K562 (cell line): ENCODE measurements around the gene OR14A16. TPM values are rescaled to one million over a fixed set of nuclear protein-coding genes. Genes with fewer than 3 reads are reported as not detected.

Experiments
- ARID1B ChIP-seq: fragments of 450-650 bp; IDR thresholded peaks from 2 replicates; pipeline ENCODE4 v1.6.1; 2016; ENCODE audit warnings: antibody characterized with exemption, mild to moderate bottlenecking, inconsistent platforms
- CLOCK ChIP-seq: fragments of 250-450 bp; sonication (Bioruptor Pico); IDR thresholded peaks from 2 replicates; pipeline ENCODE4 v1.4.0; 2020; ENCODE audit warnings: mild to moderate bottlenecking, moderate library complexity, borderline replicate concordance
- DIDO1 ChIP-seq: fragments of 450-650 bp; IDR thresholded peaks from 2 replicates; pipeline ENCODE4 v1.6.1; 2016; ENCODE audit warnings: low read depth, missing biosample characterization, missing genetic modification characterization
- GABPB2 ChIP-seq: fragments of 250-450 bp; sonication (Bioruptor Pico); conservative IDR thresholded peaks from 2 replicates; pipeline ENCODE4 v1.5.1; 2021; ENCODE audit warnings: mild to moderate bottlenecking
- HDAC8 ChIP-seq: fragments of 450-650 bp; IDR thresholded peaks from 2 replicates; pipeline ENCODE4 v1.6.1; 2016; ENCODE audit warnings: mild to moderate bottlenecking, missing genetic modification characterization, moderate library complexity, missing compliant biosample characterization
- L3MBTL2 ChIP-seq: fragments of 450-650 bp; IDR thresholded peaks from 2 replicates; pipeline ENCODE4 v1.6.1; 2016; ENCODE audit warnings: mild to moderate bottlenecking, moderate library complexity
- MAZ ChIP-seq, 2 experiments: fragments of 450-650 bp in 1 of 2; sonication (generic) in 1 of 2; formaldehyde crosslinking; IDR thresholded peaks in 1 of 2; conservative IDR thresholded peaks in 1 of 2; 2 replicates each; pipeline versions ENCODE4 v1.4.0 to v1.5.0; 2020; ENCODE audit warnings: mild to moderate bottlenecking in 1 of 2, missing genetic modification reagents in 1 of 2
- MTA2 ChIP-seq: fragments of 450-650 bp; IDR thresholded peaks from 2 replicates; pipeline ENCODE4 v1.6.1; 2016; ENCODE audit warnings: low read depth
- MXD1 ChIP-seq: fragments of 250-450 bp; sonication (Bioruptor Pico); IDR thresholded peaks from 2 replicates; pipeline ENCODE4 v1.8.0; 2021; ENCODE audit warnings: borderline replicate concordance, mild to moderate bottlenecking, moderate library complexity; ENCODE audit not compliant: poor library complexity, severe bottlenecking
- NCOA4 ChIP-seq: fragments of 450-650 bp; IDR thresholded peaks from 2 replicates; pipeline ENCODE4 v1.6.1; 2018; ENCODE audit warnings: mild to moderate bottlenecking; ENCODE audit not compliant: partially characterized antibody
- NR2F6 ChIP-seq: fragments of 450-650 bp; formaldehyde crosslinking; IDR thresholded peaks from 2 replicates; pipeline ENCODE4 v1.4.0; 2020; ENCODE audit warnings: mild to moderate bottlenecking
- POLR3G ChIP-seq: IDR thresholded peaks from 2 replicates; pipeline ENCODE4 v1.6.1; 2011; ENCODE audit not compliant: insufficient read length, insufficient replicate concordance; ENCODE audit errors: extremely low read depth
- PRMT5 ChIP-seq: sonication (generic); formaldehyde crosslinking; IDR thresholded peaks from 2 replicates; pipeline ENCODE4 v1.5.0; 2020; ENCODE audit warnings: missing genetic modification reagents
- RFX7 ChIP-seq: fragments of 250-450 bp; sonication (Bioruptor Pico); IDR thresholded peaks from 2 replicates; pipeline ENCODE4 v1.5.1; 2021; ENCODE audit warnings: mild to moderate bottlenecking
- SMAD1 ChIP-seq: fragments of 150-350 bp; IDR thresholded peaks from 2 replicates; pipeline ENCODE4 v1.6.1; 2014; ENCODE audit warnings: low read length, low read depth; ENCODE audit not compliant: partially characterized antibody
- ZBTB34 ChIP-seq: fragments of 250-450 bp; sonication (Bioruptor Pico); IDR thresholded peaks from 2 replicates; pipeline ENCODE4 v1.8.0; 2021; ENCODE audit warnings: mild to moderate bottlenecking, moderate library complexity
- ZEB2 ChIP-seq: fragments of 450-650 bp; IDR thresholded peaks from 2 replicates; pipeline ENCODE4 v1.6.1; 2016
- ZNF551 ChIP-seq: fragments of 250-450 bp; sonication (Bioruptor Pico); IDR thresholded peaks from 2 replicates; pipeline ENCODE4 v1.5.0; 2021; ENCODE audit warnings: mild to moderate bottlenecking, moderate library complexity
- polyA plus RNA-seq, 8 experiments: library from polyadenylated mRNA; depleted of rRNA in 4 of 8; stranded (reverse) in 5 of 8; unstranded in 3 of 8; fragments of >200 nt; fragmentation: Nextera tagmentation in 2 of 8; fragmentation: Illumina TruSeq in 1 of 8; extraction: Ambion mirVana in 2 of 8; extraction: Trizol in 1 of 8; gene quantifications; 2 replicates each; pipeline versions ENCODE4 v1.2.1 to v1.2.3, GENCODE V29; 2011 to 2014; ENCODE audit warnings: inconsistent platforms in 1 of 8, missing spikeins in 1 of 8
- total RNA-seq, 7 experiments: library from RNA; depleted of rRNA in 6 of 7; stranded (reverse); fragments of >200 nt in 6 of 7; fragmentation: Illumina TruSeq in 2 of 7; extraction: Trizol in 2 of 7; gene quantifications; 2 replicates each; pipeline versions ENCODE4 v1.2.1 to v1.2.3, GENCODE V29; 2011 to 2021; ENCODE audit warnings: low replicate concordance in 1 of 7
- TF ChIP-seq, protein P1 (sequence below): fragments of 200-800 bp; sonication (Bioruptor generic); IDR thresholded peaks from 2 replicates; pipeline ENCODE4 v1.6.1; 2016; ENCODE audit warnings: missing genetic modification characterization, missing compliant biosample characterization

Gene OR14A16
- total and polyA plus RNA-seq, 9 of the 15 experiments (the other 6 are each of a cell fraction or from before 2014, with no cell fraction given), result not detected

- no peak for TF ChIP-seq SMAD1
- TF ChIP-seq MAZ (CRISPR knock-in tag; conservative IDR thresholded peaks at IDR 0.05 in 1 of 2, IDR thresholded peaks at IDR 0.05 in 1 of 2), result peak in 1 of 2 experiments; percentile 61; a peak in 2 of 4 replicates
- no peak for TF ChIP-seq MXD1 (CRISPR knock-in tag)
- 0 out of 2 replicates have a peak, but pooled peaks have one; percentile 11 for TF ChIP-seq CLOCK (CRISPR knock-in tag)
- no peak for TF ChIP-seq DIDO1 (tag)
- TF ChIP-seq MTA2, result peak; percentile 81
- TF ChIP-seq HDAC8, result no peak
- TF ChIP-seq, protein P1, sequence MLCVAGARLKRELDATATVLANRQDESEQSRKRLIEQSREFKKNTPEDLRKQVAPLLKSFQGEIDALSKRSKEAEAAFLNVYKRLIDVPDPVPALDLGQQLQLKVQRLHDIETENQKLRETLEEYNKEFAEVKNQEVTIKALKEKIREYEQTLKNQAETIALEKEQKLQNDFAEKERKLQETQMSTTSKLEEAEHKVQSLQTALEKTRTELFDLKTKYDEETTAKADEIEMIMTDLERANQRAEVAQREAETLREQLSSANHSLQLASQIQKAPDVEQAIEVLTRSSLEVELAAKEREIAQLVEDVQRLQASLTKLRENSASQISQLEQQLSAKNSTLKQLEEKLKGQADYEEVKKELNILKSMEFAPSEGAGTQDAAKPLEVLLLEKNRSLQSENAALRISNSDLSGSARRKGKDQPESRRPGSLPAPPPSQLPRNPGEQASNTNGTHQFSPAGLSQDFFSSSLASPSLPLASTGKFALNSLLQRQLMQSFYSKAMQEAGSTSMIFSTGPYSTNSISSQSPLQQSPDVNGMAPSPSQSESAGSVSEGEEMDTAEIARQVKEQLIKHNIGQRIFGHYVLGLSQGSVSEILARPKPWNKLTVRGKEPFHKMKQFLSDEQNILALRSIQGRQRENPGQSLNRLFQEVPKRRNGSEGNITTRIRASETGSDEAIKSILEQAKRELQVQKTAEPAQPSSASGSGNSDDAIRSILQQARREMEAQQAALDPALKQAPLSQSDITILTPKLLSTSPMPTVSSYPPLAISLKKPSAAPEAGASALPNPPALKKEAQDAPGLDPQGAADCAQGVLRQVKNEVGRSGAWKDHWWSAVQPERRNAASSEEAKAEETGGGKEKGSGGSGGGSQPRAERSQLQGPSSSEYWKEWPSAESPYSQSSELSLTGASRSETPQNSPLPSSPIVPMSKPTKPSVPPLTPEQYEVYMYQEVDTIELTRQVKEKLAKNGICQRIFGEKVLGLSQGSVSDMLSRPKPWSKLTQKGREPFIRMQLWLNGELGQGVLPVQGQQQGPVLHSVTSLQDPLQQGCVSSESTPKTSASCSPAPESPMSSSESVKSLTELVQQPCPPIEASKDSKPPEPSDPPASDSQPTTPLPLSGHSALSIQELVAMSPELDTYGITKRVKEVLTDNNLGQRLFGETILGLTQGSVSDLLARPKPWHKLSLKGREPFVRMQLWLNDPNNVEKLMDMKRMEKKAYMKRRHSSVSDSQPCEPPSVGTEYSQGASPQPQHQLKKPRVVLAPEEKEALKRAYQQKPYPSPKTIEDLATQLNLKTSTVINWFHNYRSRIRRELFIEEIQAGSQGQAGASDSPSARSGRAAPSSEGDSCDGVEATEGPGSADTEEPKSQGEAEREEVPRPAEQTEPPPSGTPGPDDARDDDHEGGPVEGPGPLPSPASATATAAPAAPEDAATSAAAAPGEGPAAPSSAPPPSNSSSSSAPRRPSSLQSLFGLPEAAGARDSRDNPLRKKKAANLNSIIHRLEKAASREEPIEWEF (CRISPR knock-in tag), result no peak
- no peak for TF ChIP-seq NCOA4
- TF ChIP-seq PRMT5 (CRISPR knock-in tag), result no peak
- no peak for TF ChIP-seq POLR3G
- no peak for TF ChIP-seq ZNF551 (CRISPR knock-in tag)
- TF ChIP-seq ZEB2, result peak; percentile 75; the same call in 1 of the 2 replicates
- TF ChIP-seq ARID1B, result peak; percentile 96
- no peak for TF ChIP-seq RFX7
- TF ChIP-seq NR2F6 (CRISPR knock-in tag), result no peak
- TF ChIP-seq L3MBTL2, result peak; percentile 65
- TF ChIP-seq GABPB2 (CRISPR knock-in tag), result no peak
- TF ChIP-seq ZBTB34 (CRISPR knock-in tag), result no peak
Measured at GRCh38 chr1:247854899-247855545, 31.1 kb upstream of the OR14A16 start (continued).
